WTC11 (cell line): ENCODE results near the gene MDM4.
A peak's percentile ranks its signal among the peaks of the same experiment; 100 is the strongest.

ENCODE experiments used
- AFF4 ChIP-seq: sonication (generic); formaldehyde crosslinking; IDR thresholded peaks from 2 replicates; pipeline ENCODE4 v1.8.1; 2023; ENCODE audit warnings: mild to moderate bottlenecking, missing genetic modification reagents, borderline replicate concordance
- ATF2 ChIP-seq: sonication (generic); formaldehyde crosslinking; IDR thresholded peaks from 2 replicates; pipeline ENCODE4 v1.8.1; 2022; ENCODE audit warnings: low read depth, missing genetic modification reagents, borderline replicate concordance
- CTCF ChIP-seq: fragments of 200-600 bp; IDR thresholded peaks from 2 replicates; pipeline ENCODE4 v1.8.0; 2022; ENCODE audit warnings: antibody characterized with exemption
- ETV6 ChIP-seq: sonication (generic); formaldehyde crosslinking; IDR thresholded peaks from 2 replicates; pipeline ENCODE4 v1.8.1; 2022; ENCODE audit warnings: mild to moderate bottlenecking, missing genetic modification reagents

GRCh38 chr1:204576422-204576821, 60.2 kb downstream of the MDM4 start:
- TF ChIP-seq ETV6 (CRISPR knock-in tag) (0 out of 2 replicates have a peak, but pooled peaks have one; percentile 20), CTCF (no peak), AFF4 (no peak), ATF2 (CRISPR knock-in tag) (no peak)
